Left lung (tissue), 10 donors: ENCODE data around the gene GAPVD1. TPM values are rescaled to one million over a fixed set of nuclear protein-coding genes. Genes with fewer than 3 reads are reported as not detected.

ENCODE experiments used
- ATAC-seq: fragments of 200-7000 bp; cut with Tn5 transposase; one replicate; pipeline ENCODE4 v1.9.1; 2020; ENCODE audit warnings: moderate library complexity
- DNase-seq, 4 donors: peaks; one replicate each; pipeline ENCODE4 v3.0.0-alpha.2; 2013 to 2020
- H3K27ac ChIP-seq, 2 donors: fragments of 200-600 bp; sonication (generic) in 1 of 2; one replicate each; pipeline versions ENCODE4 v1.5.0 to v1.8.0; 2020 to 2021
- H3K27me3 ChIP-seq, 2 donors: fragments of 200-600 bp; sonication (generic) in 1 of 2; one replicate each; pipeline versions ENCODE4 v1.5.0 to v1.8.0; 2020 to 2021
- H3K36me3 ChIP-seq, 2 donors: fragments of 200-600 bp; sonication (generic) in 1 of 2; one replicate each; pipeline versions ENCODE4 v1.5.0 to v1.8.0; 2020 to 2021
- H3K4me1 ChIP-seq, 2 donors: fragments of 200-600 bp; one replicate each; pipeline ENCODE4 v1.8.0; 2021
- H3K4me3 ChIP-seq, 2 donors: fragments of 200-600 bp; sonication (generic) in 1 of 2; one replicate each; pipeline versions ENCODE4 v1.5.0 to v1.8.0; 2020 to 2021; ENCODE audit warnings: mild to moderate bottlenecking in 1 of 2
- H3K9me3 ChIP-seq, 2 donors: fragments of 200-600 bp; sonication (generic) in 1 of 2; one replicate each; pipeline versions ENCODE4 v1.5.0 to v1.8.0; 2020 to 2021
- CTCF ChIP-seq, 2 donors: fragments of 200-600 bp; sonication (generic) in 1 of 2; IDR thresholded peaks; one replicate each; pipeline versions ENCODE4 v1.5.0 to v1.8.0; 2021; ENCODE audit warnings: antibody characterized with exemption in 2 of 2
- intact Hi-C, 2 donors: fragments of 100-400 bp; cut with DNase I; formaldehyde crosslinking; loops; one replicate each; pipeline versions ENCODE4 v1.11.2 to v1.14.2; 2022
- polyA plus RNA-seq, 6 donors: library from polyadenylated mRNA; unstranded; fragments of 120-200 nt; gene quantifications; one replicate each; pipeline ENCODE4 v1.2.1, GENCODE V29; 2013; ENCODE audit not compliant: insufficient read length in 6 of 6
- total RNA-seq, 2 donors: library from RNA; stranded (reverse); fragmentation: NEBNext Ultra II Directional; extraction: Animal tissue kit (Norgen Biotek cat#: 25700); gene quantifications; one replicate each; pipeline ENCODE4 v1.2.1, GENCODE V29; 2021
- donor health status: DM: no; HTN: yes; CAD: no.
- donor health status: DM: no; HTN: no; CAD: no.

The GAPVD1 gene
- total and polyA plus RNA-seq, 8 donors, result 39.1 to 63.5 (median 44.2) TPM

GRCh38 chr9:125405938-125406809 is 144.5 kb downstream of the GAPVD1 start:
- Histone ChIP-seq H3K4me3 (no peak overlapping the region), H3K36me3 (no peaks in the 10 kb centered on the region), H3K27ac (no peak overlapping the region), H3K9me3 (no peaks in the 10 kb centered on the region), H3K27me3 (peaks cover 0 to 26% of the 10 kb centered on the region in 2 donors), H3K4me1 (peaks cover 0 to 19% of the 10 kb centered on the region in 2 donors)
- intact Hi-C loops, result loop anchor here in 1 of 2 donors (5.0 kb wide), 1 partner anchor 821 kb away; no protein-coding TSS in a partner anchor
- no peak for TF ChIP-seq CTCF (IDR thresholded peaks at IDR 0.05)
- ATAC-seq (no peak), DNase-seq (no peak)

GRCh38 chr9:125406810-125407087 is 145.1 kb downstream of the GAPVD1 start:
- peaks cover 0 to 26% of the 10 kb centered on the region in 2 donors for H3K27me3 ChIP-seq
- intact Hi-C loops, result loop anchor here in 1 of 2 donors (5.0 kb wide), 1 partner anchor 821 kb away; no protein-coding TSS in a partner anchor
- peaks cover 0 to 19% of the 10 kb centered on the region in 2 donors for H3K4me1 ChIP-seq
- ATAC-seq (no peak), DNase-seq (no peak)
- no peaks in the 10 kb centered on the region for H3K9me3 ChIP-seq
- H3K27ac ChIP-seq, result no peak overlapping the region
- H3K36me3 ChIP-seq, result no peaks in the 10 kb centered on the region
- TF ChIP-seq CTCF (IDR thresholded peaks at IDR 0.05), result no peak
- no peak overlapping the region for H3K4me3 ChIP-seq

GRCh38 chr9:125407432-125407973 is 145.9 kb downstream of the GAPVD1 start:
- TF ChIP-seq CTCF (IDR thresholded peaks at IDR 0.05), result no peak
- intact Hi-C loops, result loop anchor here in 1 of 2 donors (5.0 kb wide), 1 partner anchor 820 kb away; no protein-coding TSS in a partner anchor
- no peak overlapping the region for H3K27ac ChIP-seq
- H3K9me3 ChIP-seq, result no peaks in the 10 kb centered on the region
- H3K4me1 ChIP-seq, result peaks cover 0 to 19% of the 10 kb centered on the region in 2 donors
- peak overlapping the region; percentile 52 to 59 for H3K4me3 ChIP-seq
- ATAC-seq (no peak), DNase-seq (no peak)
- H3K36me3 ChIP-seq, result no peaks in the 10 kb centered on the region
- peaks cover 0 to 26% of the 10 kb centered on the region in 2 donors for H3K27me3 ChIP-seq

GRCh38 chr9:125407974-125408900 is 146.6 kb downstream of the GAPVD1 start:
- Histone ChIP-seq H3K4me3 (peak overlapping the region; percentile 52 to 59), H3K27me3 (peaks cover 0 to 26% of the 10 kb centered on the region in 2 donors), H3K36me3 (no peaks in the 10 kb centered on the region), H3K9me3 (no peaks in the 10 kb centered on the region), H3K27ac (peak overlapping the region; percentile 19 to 53), H3K4me1 (peaks cover 0 to 19% of the 10 kb centered on the region in 2 donors)
- DNase-seq (peak; percentile 77 to 96 (median 82)), ATAC-seq (peak; percentile 96)
- TF ChIP-seq CTCF (IDR thresholded peaks at IDR 0.05), result peak; percentile 88 to 92
- intact Hi-C loops, result loop anchor here in 1 of 2 donors (5.0 kb wide), 1 partner anchor 819 kb away; no protein-coding TSS in a partner anchor
